HG03469 (cell line): ENCODE measurements around the gene SKA3.
"Not testable (repeated sequence)": the region's sequence is repeated elsewhere in the genome, so short reads cannot be mapped to it uniquely, and the experiment has no call there.

Source experiments
- ATAC-seq: cut with Tn5 transposase; IDR thresholded peaks from one replicate; pipeline ENCODE4 v1.9.1; 2021; ENCODE audit warnings: mild to moderate bottlenecking, moderate library complexity, moderate number of reproducible peaks; ENCODE audit not compliant: unreplicated experiment

SKA3 gene

DNA sequence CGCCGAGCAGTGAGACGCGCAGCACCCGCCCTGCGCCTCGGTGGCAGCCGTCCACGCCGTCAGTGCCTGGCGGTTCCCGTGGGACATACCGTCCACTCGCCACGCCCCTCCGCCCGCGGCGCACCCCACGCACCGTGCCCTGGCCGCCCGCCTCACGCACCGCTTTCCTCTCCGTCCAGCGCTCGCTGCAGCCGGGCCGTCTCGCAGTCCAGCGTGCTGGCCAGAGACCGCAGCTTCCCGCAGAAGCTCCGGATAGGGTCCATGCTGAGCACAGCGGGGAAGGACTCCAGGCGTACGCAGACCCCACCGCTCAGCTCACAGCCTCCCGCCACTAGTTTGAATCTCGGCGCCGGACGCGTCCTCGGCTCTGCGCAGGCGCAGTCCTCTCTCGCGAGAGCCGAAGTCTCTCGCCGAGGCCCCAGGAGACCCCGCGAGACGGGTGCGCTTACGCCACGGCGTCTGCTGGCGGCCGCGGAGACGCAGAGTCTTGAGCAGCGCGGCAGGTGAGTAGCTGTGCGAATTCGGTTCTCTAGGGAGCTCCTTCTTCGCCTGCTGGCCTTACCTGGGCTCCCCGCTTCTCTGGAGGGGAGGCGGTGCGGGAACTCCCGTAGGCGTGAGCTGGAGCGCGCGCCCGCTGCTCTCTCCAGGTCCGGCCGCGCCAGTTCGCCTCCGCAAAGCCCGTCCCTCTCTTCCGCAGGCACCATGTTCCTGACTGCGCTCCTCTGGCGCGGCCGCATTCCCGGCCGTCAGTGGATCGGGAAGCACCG is at the start of gene SKA3, which contains the start of gene MRPL57:
SKA3 (minus strand) TSS at position 338 of the 767 bp plus-strand sequence; CDS start at position 263, 75 bp downstream.
MRPL57 (plus strand) TSS at position 444 of the 767 bp plus-strand sequence; CDS start at position 703, 259 bp downstream.
- ATAC-seq, result peak; percentile 80

DNA sequence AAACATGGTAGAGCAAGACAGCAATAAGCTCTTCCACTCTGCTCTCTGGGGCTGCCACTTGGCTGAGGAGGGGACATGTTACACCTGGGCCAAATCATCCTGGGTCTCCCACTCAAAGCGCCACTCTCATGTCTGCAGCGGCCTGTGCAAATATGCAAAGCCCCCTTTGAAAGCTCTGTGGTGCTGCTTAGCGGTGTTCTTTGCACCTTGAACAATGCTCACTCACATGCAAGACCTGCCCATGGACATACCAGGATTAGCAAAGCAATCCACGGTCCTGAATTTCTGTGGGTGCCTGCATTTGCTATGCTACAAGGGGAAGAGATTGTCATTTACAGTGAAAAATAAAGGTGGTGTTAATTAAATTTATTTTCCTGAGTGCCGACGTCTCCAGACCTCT is 48.7 kb upstream of the SKA3 start:
- ATAC-seq, result no peak

DNA sequence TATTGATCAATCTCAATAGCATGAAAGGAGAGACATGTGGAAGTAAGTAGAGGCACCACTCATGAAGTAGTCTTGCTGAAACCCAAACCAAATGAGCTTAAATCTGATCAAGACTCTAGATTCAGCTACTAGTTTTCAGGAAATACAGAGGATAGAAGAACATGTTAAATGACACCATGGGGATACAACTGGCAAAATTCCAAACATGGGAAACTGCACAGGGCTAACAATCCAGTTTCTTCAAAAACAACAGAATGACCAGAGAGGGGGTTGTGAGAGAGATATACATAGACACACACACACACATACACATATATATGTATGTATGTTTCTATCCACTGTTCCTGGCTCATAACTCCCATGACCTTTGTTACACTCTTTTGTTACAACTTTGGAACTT is 44.9 kb upstream of the SKA3 start:
- no peak for ATAC-seq

DNA sequence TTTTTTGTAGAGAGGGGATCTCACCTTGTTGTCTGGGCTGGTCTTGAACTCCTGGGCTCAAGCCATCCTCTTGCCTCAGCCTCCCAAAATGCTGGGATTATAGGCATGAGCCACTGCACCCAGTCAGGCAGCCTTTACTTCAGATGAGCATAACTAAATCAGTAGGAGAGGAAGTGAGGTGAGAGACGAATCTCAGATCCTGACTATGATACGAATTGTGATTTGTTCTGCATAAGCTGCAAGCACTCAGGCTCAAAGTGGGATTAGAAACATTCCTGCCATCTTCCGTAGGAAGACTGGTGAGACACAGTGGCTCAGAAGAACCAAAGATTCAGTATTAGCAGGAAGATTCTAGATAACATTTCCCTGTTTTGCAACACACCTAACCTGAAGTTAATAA is 43.4 kb upstream of the SKA3 start:
- not testable (repeated sequence) for ATAC-seq

DNA sequence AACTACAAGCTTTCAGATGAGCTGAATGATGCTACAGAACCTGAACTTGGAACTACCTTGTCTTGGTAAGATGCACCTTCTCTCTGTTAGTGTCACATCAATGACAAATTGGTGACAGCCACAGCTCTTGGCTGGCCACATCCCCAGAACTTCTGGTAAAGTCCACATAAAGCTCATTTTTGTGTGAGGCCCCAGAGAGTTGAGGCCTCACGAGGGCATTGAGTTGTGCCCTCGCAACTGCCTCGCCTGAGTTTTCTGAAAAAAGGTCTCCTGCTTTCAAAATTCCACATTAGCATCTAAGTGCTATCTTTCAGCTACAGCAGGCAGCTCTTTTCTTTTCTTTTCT is 42.7 kb upstream of the SKA3 start:
- ATAC-seq, result no peak

DNA sequence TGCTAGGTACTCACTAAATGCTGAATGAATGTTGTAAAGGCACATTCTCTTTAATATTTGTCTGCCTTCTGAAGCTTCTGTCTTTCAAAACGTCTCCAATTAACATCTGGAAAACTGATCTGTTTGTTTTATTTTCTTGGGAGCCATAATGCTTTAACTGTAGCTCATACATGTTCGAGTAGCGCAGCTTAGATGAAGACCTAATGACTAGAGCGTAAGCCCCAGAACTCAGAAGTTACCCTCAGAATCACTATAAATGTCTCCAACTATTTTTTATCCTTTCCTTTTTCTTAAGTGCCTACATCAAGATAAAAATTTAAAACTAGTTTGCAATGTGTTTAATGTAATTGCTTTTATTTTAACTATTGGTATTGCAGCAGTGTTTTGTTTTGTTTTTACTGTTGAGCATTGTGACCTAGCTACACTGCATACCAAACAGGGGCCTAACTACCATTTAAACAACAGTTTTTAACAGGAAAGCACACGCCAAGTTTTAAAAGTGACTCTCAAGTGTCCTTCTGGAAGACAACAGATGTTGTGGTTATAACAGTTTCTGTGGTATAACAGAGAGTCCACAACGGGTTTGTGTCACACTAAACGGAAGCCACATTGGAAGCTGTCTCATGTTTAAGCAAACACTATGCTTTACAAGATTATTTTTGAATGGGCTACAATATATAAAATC is 42.1 kb upstream of the SKA3 start:
- ATAC-seq, result peak; percentile 97

DNA sequence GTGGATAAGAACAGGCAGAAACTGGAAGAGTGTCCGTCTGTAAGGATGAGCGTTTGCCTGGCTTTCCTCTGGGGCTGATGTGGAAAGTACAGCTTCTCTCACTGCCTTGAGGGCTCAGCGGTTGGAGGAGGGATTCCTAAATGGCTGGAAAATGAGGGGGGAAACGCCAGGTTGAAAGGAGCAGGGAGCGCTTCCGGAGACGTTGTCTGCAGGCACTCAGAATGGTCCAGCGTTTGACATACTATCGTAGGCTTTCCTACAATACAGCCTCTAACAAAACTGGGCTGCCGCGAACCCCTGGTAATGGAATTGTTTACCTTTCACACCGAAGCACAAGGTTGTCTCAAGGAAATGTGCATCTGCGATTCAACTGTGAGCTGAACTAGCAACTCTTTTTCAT is 40.0 kb upstream of the SKA3 start:
- ATAC-seq, result no peak

DNA sequence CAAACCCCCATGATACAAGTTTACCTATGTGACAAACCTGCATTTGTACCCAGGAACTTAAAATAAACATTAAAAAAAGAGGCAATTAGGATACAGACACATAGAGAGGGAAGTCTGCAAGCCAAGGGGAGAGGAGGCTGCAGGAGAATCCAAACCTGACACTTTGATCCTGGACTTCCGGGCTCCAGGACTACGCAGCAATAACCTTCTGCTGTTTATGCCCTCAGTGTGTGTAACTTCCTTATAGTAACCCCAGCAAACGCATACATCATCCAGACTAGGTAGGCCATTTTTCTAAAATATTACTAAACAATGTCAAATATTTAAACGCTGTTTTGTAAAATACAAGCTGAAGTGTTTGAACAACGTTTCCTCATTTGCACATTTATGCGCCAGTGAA is 39.1 kb upstream of the SKA3 start:
- not testable (repeated sequence) for ATAC-seq

DNA sequence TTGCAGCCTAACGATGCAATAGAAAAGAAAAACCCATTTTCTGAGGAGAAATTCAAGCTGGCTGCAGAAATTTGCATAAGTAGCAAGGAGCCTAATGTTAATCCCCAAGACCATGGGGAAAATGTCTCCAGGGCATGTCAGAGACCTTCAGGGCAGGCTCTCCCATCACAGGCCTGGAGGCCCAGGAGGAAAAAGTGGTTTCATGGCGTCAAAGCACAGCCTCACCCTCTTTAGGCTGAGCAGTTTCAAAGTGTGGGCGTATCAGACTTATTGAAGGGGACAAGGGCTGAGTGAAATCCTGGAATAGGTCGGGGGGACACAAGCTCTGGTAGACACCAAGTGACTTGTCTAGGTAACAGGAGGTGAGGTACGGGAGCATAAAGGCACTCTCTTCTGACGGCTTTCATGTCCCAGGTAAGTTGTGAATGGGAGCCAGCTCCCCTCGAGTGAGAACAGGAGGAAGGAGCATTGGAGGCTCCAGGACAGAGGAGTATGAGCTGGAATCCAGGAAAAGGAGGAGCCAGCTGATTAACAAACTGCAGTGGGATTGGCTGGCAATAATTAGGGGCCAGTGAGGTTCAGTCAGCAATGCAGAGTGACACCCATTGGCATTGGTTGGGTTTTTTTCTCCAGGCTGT is 35.9 kb upstream of the SKA3 start:
- no peak for ATAC-seq

DNA sequence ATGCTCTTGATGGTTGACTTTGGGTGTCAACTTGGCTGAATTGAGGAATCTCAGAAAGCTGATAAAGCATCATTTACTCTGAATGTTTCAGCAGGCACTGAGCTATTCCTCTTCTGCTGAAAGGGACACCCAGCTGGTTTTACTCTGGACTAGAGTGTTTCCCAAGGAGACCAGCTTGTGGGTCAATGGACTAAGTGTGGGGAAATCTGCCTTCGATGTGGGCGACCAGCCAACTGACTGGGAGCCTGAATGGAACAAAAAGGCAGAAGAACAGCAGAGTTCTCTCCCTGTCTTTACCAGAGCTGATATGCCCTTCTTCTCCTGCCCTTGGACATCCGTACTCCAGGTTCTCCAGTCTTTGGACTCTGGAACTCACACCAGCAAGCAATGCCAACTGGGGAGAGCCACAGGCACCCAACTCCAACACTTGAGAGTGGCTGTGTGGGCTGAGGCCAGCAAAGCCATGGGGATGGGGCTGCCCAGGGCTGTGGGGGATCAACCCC is 32.4 kb upstream of the SKA3 start:
- ATAC-seq, result no peak

DNA sequence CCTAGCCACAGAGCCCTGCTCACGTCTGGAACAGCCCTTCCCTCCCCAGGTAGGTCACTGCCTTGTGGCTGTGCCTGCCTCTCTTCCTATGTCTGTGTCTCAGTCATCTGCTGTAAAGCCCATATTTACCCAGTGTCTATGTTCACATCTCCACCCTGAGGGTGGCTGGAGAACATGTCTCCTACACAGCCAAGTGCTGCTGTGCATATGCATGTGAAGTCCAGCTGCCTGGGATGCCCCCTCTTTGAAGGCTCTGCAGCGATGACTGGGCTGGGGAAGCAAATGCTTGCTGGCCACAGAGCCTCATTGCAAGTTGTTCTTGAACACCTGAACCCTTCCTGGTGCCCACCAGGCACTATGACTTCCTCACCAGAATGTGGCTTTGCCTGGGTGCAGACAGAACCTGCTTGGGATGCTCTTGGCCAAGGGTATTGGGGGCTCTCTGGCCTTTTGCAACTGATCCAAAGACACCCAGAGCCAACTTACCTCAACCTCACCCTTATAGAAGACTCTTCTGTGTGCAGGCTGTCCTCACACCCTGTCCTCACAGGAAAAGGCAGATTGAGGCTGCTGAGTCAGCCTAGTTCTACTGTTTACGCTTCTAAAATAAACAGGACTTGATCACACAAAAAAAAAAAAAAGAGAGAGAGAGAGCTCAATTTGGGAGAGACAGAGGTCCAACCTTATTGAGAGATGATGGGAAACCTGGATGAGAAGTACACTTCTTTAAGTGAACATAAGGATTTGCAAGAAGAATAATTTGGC is 26.6 kb upstream of the SKA3 start:
- ATAC-seq, result no peak

DNA sequence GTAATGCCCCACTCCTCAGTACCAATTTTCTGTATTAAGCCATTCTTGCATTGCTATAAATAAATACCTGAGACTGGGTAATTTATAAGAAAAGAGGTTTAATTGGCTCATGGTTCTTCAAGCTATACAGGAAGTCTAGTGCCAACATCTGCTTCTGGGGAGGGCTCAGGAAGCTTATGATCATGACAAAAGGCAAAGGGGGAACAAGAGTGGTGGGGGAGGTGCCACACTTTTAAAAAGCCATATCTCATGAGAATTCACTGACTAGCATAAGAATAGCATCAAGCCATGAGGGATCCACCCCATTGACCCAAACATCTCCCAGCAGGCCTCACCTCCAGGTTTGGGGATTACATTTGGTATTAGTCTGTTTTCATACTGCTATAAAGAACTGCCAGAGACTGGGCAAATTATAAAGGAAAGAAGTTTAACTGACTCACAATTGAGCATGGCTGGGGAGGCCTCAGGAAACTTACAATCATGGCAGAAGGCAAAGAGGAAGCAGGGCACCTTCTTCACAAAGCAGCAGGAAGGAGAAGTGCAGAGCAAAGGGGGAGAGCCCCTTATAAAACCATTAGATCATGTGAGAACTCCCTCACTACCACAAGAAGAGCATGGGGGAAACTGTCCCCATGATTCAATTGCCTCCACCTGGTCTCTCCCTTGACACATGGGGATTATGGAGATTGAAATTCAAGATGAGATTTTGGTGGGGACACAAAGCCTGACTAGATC is 25.3 kb upstream of the SKA3 start:
- not testable (repeated sequence) for ATAC-seq

DNA sequence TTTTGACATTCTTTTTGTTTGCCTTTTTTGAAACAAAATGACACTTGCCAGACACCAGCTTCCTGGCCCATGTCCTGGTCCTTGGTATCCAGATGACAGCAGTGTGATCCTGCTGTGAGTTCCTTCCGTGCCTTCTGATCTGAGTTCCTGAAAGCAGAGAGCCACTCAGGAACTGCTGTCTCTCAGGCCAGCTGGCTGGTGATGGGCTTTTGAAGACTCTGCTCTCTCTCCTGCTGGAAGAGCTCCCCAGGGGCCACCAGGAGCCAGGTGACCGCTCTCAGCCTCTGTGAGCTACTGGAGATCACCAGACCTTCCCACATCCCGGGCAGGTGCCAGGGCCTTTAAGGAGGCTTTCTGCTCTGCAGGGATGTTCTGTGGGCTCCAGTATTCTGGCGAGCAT is 22.0 kb upstream of the SKA3 start:
- ATAC-seq, result not testable (repeated sequence)

DNA sequence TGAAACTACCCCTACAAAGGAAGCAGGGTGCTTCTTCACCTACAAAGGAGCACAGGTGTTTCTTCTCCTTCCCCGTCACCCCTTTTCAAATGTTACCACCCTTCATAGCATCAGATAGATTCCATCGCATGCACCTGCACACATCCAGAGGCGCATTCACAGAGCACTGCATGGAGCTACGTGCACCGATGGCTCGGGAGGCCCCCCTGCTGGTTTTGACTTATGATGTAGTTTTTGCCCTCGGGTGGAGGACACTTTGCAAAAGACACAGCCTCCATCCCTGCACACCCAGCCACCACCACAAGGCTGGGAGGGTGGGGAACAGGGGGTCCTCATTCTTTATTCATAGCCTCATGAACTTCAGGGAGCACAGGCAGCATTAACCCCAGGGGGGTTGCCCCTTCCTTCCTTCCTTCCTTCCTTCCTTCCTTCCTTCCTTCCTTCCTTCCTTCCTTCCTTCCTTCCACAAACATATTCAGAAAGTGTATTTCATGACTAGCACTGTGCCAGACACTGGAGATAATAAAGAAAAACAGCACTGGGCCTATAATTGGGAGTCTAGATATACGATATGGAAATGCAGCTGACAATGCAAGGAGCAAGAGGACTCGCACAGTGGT is 21.4 kb upstream of the SKA3 start:
- ATAC-seq, result not testable (repeated sequence)

DNA sequence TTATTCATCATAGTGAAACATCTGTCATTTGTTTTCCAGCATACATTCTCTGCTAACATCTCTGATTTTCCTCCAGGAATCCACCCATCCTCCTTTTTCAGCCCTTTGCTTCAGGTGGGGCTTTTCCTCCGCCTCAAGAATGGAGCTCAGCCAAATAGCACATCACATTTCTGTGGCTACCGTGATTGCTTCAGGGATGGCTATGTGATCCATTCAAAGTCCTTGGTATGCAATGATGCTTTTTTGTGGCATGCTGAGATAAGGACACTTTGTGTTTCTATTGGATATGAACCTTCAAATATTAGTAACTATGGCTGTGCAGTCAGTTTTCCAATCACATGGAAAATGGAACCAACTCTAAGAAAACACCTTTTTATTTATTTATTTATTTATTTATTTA is 18.4 kb upstream of the SKA3 start:
- not testable (repeated sequence) for ATAC-seq

DNA sequence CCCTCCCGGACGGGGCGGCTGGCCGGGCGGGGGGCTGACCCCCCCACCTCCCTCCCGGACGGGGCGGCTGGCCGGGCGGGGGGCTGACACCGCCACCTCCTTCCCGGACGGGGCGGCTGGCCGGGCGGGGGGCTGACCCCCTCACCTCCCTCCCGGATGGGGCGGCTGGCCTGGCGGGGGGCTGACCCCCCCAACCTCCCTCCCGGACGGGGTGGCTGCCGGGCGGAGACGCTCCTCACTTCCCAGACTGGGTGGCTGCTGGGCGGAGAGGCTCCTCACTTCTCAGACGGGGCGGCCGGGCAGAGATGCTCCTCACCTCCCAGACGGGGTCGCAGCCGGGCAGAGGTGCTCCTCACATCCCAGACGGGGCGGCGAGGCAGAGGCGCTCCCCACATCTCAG is 10.1 kb upstream of the SKA3 start:
- not testable (repeated sequence) for ATAC-seq

DNA sequence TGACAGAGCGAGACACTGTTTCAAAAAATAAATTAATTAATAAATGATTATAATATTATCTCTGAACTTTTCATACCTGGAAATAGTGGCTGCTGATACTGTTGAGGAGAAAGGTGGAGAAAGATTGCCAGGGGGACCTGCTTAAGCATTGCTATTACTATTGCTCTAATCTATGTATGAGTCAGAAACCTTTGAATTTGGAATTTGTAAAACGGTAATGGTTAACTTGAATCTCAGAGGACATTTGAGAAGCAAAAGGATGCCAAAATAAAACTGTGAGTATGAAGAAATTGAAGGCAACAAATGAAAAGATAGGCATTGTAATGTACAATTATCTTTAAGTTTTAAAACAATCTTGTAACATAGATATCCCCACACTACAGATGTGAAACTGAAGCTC is 5.3 kb upstream of the SKA3 start:
- ATAC-seq, result no peak

DNA sequence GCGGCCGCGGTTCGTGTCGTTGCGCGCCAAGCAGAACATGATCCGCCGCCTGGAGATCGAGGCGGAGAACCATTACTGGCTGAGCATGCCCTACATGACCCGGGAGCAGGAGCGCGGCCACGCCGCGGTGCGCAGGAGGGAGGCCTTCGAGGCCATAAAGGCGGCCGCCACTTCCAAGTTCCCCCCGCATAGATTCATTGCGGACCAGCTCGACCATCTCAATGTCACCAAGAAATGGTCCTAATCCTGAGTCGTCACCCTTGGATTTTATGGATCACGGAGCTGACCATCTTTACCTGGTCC is 581 bp upstream of the SKA3 start:
- peak; percentile 3 for ATAC-seq

DNA sequence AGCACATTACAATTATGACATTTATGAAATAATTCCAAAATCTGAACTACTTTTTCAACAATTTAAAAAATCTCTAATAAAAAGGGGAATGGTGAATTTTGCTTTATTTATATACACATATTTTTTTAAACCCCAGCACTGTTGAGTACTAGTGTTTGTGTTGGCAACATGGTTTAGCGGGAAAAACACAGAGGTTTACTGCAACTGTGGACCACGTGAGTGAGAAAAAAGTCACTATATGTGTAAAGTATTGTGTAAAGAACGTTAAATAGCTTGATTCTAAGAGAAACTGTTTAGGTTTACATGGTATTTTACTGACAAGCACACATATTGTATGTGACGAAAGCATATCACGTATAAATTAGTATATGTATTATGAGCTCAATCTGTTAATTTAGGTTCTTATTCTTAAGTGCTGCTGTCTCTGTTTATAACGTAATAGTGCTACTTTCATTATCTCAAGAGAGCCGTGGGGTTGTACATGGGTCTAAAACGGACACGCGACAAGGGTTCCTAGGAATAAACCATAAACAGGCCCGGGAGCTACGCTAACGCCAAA is 617 bp downstream of the SKA3 start:
- no peak for ATAC-seq

DNA sequence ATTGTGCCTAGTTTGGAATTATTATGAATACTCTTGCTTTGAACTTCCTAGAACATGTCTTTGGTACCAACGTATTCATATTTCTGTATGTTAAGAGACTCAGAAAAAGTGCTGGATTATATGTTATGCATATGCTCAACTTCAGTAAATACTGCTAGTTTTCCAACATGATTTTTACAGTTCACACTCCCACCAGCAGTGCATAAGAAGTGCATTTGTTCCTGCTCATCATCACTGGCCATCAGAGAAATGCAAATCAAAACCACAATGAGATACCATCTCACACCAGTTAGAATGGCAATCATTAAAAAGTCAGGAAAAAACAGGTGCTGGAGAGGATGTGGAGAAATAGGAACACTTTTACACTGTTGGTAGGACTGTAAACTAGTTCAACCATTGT is 2.6 kb downstream of the SKA3 start:
- ATAC-seq, result not testable (repeated sequence)
